HL-60 (cell line): ENCODE measurements around the gene DAPK1.
"Not testable (repeated sequence)": the region's sequence is repeated elsewhere in the genome, so short reads cannot be mapped to it uniquely, and the experiment has no call there.

Source experiments
- DNase-seq, 2 experiments: peaks; one replicate each; pipeline ENCODE4 v3.0.0-alpha.2; 2010 to 2020; ENCODE audit warnings: low read depth in 1 of 2, low spot score in 1 of 2
- H3K27ac ChIP-seq: fragments of 250-450 bp; sonication (Bioruptor Pico); replicated peaks from 2 replicates; pipeline ENCODE4 v1.5.1; 2020; ENCODE audit warnings: mild to moderate bottlenecking, moderate library complexity
- H3K27me3 ChIP-seq: fragments of 250-450 bp; sonication (Bioruptor Pico); 2 replicates; pipeline ENCODE4 v1.5.1; 2021; ENCODE audit warnings: mild to moderate bottlenecking, moderate library complexity; ENCODE audit not compliant: insufficient read depth, poor library complexity, severe bottlenecking
- H3K4me3 ChIP-seq: replicated peaks from 2 replicates; pipeline ENCODE4 v1.5.1; 2011; ENCODE audit warnings: mild to moderate bottlenecking, control low read depth, low read length; ENCODE audit not compliant: insufficient read depth
- CTCF ChIP-seq: IDR thresholded peaks from one replicate; pipeline ENCODE4 v1.5.1; 2011; ENCODE audit warnings: low read length, control low read depth, inconsistent platforms; ENCODE audit not compliant: insufficient read depth
- GABPA ChIP-seq: IDR thresholded peaks from 2 replicates; pipeline ENCODE4 v1.6.1; 2012; ENCODE audit warnings: low read depth
- POLR2AphosphoS5 ChIP-seq: IDR thresholded peaks from 2 replicates; pipeline ENCODE4 v1.6.1; 2012; ENCODE audit warnings: low read depth
- REST ChIP-seq: IDR thresholded peaks from 2 replicates; pipeline ENCODE4 v1.6.1; 2012; ENCODE audit warnings: low read depth; ENCODE audit not compliant: insufficient replicate concordance
- SPI1 ChIP-seq: IDR thresholded peaks from 2 replicates; pipeline ENCODE4 v1.6.1; 2012; ENCODE audit warnings: low read depth, mild to moderate bottlenecking, borderline replicate concordance

The DAPK1 gene

GRCh38 chr9:87742813-87743428 lies 245.3 kb downstream of the DAPK1 start:
- Histone ChIP-seq H3K4me3 (no peak overlapping the region), H3K27me3 (no peaks in the 10 kb centered on the region), H3K27ac (no peak overlapping the region)
- TF ChIP-seq POLR2AphosphoS5: no peak
- no peak for TF ChIP-seq REST
- TF ChIP-seq SPI1: no peak
- no peak for TF ChIP-seq CTCF
- TF ChIP-seq GABPA: no peak
- DNase-seq: no peak

GRCh38 chr9:87744247-87744646 lies 246.6 kb downstream of the DAPK1 start:
- H3K27me3 ChIP-seq, H3K4me3 ChIP-seq, H3K27ac ChIP-seq, DNase-seq: not testable (repeated sequence)

GRCh38 chr9:87746186-87746585 lies 248.5 kb downstream of the DAPK1 start:
- H3K27ac ChIP-seq: no peak overlapping the region
- H3K4me3 ChIP-seq: no peak overlapping the region
- H3K27me3 ChIP-seq: no peaks in the 10 kb centered on the region
- DNase-seq: no peak
- TF ChIP-seq CTCF (no peak), POLR2AphosphoS5 (no peak), GABPA (no peak), REST (no peak), SPI1 (no peak)

GRCh38 chr9:87748881-87749280 lies 251.2 kb downstream of the DAPK1 start:
- Histone ChIP-seq H3K27ac (no peak overlapping the region), H3K4me3 (no peak overlapping the region), H3K27me3 (no peaks in the 10 kb centered on the region)
- DNase-seq: no peak
- TF ChIP-seq CTCF (no peak), POLR2AphosphoS5 (no peak), SPI1 (no peak), GABPA (no peak), REST (no peak)
